Lower lobe of right lung (tissue), 2 donors: ENCODE results near the gene PALD1. TPM values are rescaled to one million over a fixed set of nuclear protein-coding genes. Genes with fewer than 3 reads are reported as not detected.

Experiments used
- ATAC-seq, 2 donors: fragments of 200-7000 bp; cut with Tn5 transposase; one replicate each; pipeline ENCODE4 v1.9.1; 2020 to 2022; ENCODE audit warnings: mild to moderate bottlenecking in 2 of 2, moderate library complexity in 2 of 2
- DNase-seq: peaks from one replicate; pipeline ENCODE4 v3.0.0-alpha.2; 2020
- H3K27ac ChIP-seq: fragments of 200-600 bp; one replicate; pipeline ENCODE4 v1.8.0; 2022
- H3K27me3 ChIP-seq: fragments of 200-600 bp; one replicate; pipeline ENCODE4 v1.8.0; 2022; ENCODE audit warnings: low read depth
- H3K36me3 ChIP-seq: fragments of 200-600 bp; one replicate; pipeline ENCODE4 v1.8.0; 2022; ENCODE audit warnings: mild to moderate bottlenecking
- H3K4me1 ChIP-seq: fragments of 200-600 bp; one replicate; pipeline ENCODE4 v1.8.0; 2022
- H3K4me3 ChIP-seq: fragments of 200-600 bp; one replicate; pipeline ENCODE4 v1.8.0; 2022; ENCODE audit warnings: mild to moderate bottlenecking
- H3K9me3 ChIP-seq: fragments of 200-600 bp; one replicate; pipeline ENCODE4 v1.8.0; 2022
- intact Hi-C: fragments of 100-400 bp; cut with DNase I; formaldehyde crosslinking; loops from one replicate; pipeline ENCODE4 v1.11.0; 2022
- total RNA-seq: library from RNA; stranded (reverse); fragmentation: NEBNext Ultra II Directional; extraction: Animal tissue kit (Norgen Biotek cat#: 25700); gene quantifications from one replicate; pipeline ENCODE4 v1.2.1, GENCODE V29; 2021
- TF ChIP-seq, protein P1 (sequence below): fragments of 200-600 bp; IDR thresholded peaks from one replicate; pipeline ENCODE4 v1.8.0; 2022; ENCODE audit warnings: antibody characterized with exemption, mild to moderate bottlenecking
- donor health status: DM: no; HTN: yes; CAD: no; lungs with severe emphysema.

Gene PALD1
- total RNA-seq, 1 donor from 2014 or later: 16.0 TPM

DNA sequence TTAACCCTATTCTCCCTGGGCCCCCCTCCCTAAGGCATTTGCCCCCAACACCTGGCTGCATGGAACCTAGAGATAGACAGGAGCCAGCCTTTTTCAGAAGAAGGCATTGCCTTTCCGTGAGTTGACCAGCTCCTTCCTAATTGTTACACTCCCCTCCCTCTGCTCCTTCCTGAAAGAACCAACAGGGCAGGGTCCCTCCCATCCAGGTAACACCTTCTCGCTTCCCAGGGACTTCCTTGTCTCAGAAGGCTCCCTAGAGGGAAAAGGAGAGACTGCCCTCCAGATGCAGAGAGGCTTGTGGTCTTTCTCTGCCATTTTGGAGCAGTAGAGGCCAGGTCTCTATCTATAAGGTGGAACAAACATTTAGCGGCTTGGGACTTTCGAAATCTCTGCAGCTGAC is 31.9 kb downstream of the PALD1 start:
- H3K4me3 ChIP-seq: no peak overlapping the region
- TF ChIP-seq, protein P1, sequence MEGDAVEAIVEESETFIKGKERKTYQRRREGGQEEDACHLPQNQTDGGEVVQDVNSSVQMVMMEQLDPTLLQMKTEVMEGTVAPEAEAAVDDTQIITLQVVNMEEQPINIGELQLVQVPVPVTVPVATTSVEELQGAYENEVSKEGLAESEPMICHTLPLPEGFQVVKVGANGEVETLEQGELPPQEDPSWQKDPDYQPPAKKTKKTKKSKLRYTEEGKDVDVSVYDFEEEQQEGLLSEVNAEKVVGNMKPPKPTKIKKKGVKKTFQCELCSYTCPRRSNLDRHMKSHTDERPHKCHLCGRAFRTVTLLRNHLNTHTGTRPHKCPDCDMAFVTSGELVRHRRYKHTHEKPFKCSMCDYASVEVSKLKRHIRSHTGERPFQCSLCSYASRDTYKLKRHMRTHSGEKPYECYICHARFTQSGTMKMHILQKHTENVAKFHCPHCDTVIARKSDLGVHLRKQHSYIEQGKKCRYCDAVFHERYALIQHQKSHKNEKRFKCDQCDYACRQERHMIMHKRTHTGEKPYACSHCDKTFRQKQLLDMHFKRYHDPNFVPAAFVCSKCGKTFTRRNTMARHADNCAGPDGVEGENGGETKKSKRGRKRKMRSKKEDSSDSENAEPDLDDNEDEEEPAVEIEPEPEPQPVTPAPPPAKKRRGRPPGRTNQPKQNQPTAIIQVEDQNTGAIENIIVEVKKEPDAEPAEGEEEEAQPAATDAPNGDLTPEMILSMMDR: no peak
- H3K36me3 ChIP-seq: no peaks in the 10 kb centered on the region
- peak overlapping the region; percentile 66 for H3K27ac ChIP-seq
- no peaks in the 10 kb centered on the region for H3K27me3 ChIP-seq
- H3K9me3 ChIP-seq: no peaks in the 10 kb centered on the region
- DNase-seq (no peak), ATAC-seq (no peak)
- intact Hi-C loops: no loop called here
- H3K4me1 ChIP-seq: peaks cover 87% of the 10 kb centered on the region

GRCh38 chr10:70510904-70511303 is 32.3 kb downstream of the PALD1 start:
- intact Hi-C loops: no loop called here
- DNase-seq (no peak), ATAC-seq (no peak)
- Histone ChIP-seq H3K4me1 (peaks cover 86% of the 10 kb centered on the region), H3K27ac (peak overlapping the region; percentile 66), H3K36me3 (no peaks in the 10 kb centered on the region), H3K9me3 (no peaks in the 10 kb centered on the region), H3K4me3 (no peak overlapping the region), H3K27me3 (no peaks in the 10 kb centered on the region)
- TF ChIP-seq, protein P1: no peak

DNA sequence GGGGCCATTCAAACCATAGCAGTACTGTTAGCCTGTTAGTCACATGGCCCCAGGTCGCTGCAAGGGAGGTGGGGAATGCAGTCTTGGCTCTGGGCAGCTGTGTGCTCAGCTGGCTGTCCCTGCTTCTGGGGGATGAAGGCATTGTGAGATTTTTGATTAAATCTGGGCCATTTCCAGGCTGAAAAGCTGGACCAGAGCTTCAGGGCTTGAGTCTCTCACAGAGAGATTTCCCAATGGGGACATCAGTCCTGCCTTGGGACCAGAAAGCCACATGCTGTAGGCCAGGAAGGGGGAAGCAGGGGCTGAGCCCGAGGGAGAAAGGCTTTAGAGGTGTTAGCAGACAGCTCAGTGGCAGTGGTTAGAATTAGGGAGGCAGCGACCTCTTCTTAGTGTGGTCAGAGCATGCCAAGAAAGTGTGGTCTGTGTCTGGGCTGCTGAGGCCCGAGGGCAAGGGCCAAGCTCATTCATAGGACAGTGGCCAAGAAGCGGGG is 33.6 kb downstream of the PALD1 start:
- intact Hi-C loops: no loop called here
- Histone ChIP-seq H3K27me3 (no peaks in the 10 kb centered on the region), H3K9me3 (no peaks in the 10 kb centered on the region), H3K4me3 (no peak overlapping the region), H3K36me3 (no peaks in the 10 kb centered on the region), H3K4me1 (peaks cover 75% of the 10 kb centered on the region), H3K27ac (peak overlapping the region; percentile 31)
- ATAC-seq: no peak
- TF ChIP-seq, protein P1: no peak
- no peak for DNase-seq

DNA sequence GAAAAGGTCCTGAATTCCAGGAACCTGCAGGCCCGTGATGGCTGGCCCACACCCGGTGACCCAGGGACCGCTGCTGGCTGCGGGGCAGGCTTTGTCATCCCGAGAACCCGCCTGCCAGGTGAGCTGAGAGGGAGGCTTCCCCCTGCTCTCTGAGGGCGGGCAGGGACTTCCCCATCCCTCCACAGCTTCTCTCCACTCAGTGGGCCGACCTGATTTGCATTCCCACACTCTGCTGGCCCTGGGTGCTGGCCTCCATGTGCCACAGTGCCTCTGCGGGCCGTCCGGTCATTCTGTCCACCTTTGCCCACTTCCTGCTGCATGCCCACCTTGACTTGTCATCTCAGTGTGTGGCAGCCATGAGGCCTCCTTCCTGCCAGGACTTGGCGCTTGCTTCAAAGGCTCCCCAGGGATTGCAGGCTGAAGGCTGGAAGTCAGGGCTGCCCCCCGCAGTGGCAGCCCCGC is 35.3 kb downstream of the PALD1 start:
- intact Hi-C loops: no loop called here
- Histone ChIP-seq H3K9me3 (no peaks in the 10 kb centered on the region), H3K4me1 (peaks cover 62% of the 10 kb centered on the region), H3K36me3 (no peaks in the 10 kb centered on the region), H3K27ac (no peak overlapping the region), H3K4me3 (no peak overlapping the region), H3K27me3 (no peaks in the 10 kb centered on the region)
- ATAC-seq: peak in 1 of 2 donors; percentile 32
- no peak for DNase-seq
- TF ChIP-seq, protein P1: no peak

DNA sequence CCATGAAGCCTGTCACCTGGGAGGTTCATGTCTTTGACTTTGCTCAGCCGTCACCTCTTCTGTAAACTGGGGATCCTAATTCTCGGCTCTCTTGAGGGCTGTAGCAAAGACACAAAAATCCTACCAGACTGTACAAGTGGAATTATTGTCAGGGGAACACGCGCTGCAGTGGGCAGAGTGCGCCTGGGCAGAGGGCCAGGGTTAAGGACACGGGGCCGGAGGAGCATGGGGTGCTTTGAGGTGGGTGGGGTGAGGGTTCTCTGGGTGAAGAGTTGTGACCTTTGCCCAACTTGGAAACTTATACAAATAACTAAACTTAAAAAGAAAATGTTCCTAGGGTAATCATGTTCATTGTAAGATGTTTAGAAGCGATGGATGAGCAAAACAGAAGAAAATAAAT is 36.0 kb downstream of the PALD1 start:
- intact Hi-C loops: no loop called here
- DNase-seq (no peak), ATAC-seq (peak in 1 of 2 donors; percentile 14)
- no peaks in the 10 kb centered on the region for H3K36me3 ChIP-seq
- TF ChIP-seq, protein P1: no peak
- H3K4me1 ChIP-seq: peaks cover 55% of the 10 kb centered on the region
- H3K27ac ChIP-seq: no peak overlapping the region
- H3K4me3 ChIP-seq: no peak overlapping the region
- H3K9me3 ChIP-seq: no peaks in the 10 kb centered on the region
- H3K27me3 ChIP-seq: no peaks in the 10 kb centered on the region
